Large intestine (tissue), 3 donors: ENCODE data around the gene LIMK2. TPM values are rescaled to one million over a fixed set of nuclear protein-coding genes. Genes with fewer than 3 reads are reported as not detected.

Experiments
- DNase-seq, 2 donors: peaks; one replicate each; pipeline versions ENCODE4 v3.0.0 to v3.0.0-alpha.2; 2013
- H3K27ac ChIP-seq: one replicate; pipeline ENCODE4 v1.5.1; 2013; ENCODE audit warnings: low read length
- H3K27me3 ChIP-seq: 2 replicates; pipeline ENCODE4 v1.6.1; 2013; ENCODE audit warnings: low read length; ENCODE audit not compliant: control insufficient read depth, insufficient read depth
- H3K36me3 ChIP-seq: 2 replicates; pipeline ENCODE4 v1.6.1; 2013; ENCODE audit warnings: low read length; ENCODE audit not compliant: control insufficient read depth, insufficient read depth
- H3K4me1 ChIP-seq: one replicate; pipeline ENCODE4 v1.6.1; 2013; ENCODE audit warnings: low read length; ENCODE audit not compliant: control insufficient read depth, insufficient read depth
- H3K4me3 ChIP-seq: one replicate; pipeline ENCODE4 v1.5.1; 2013; ENCODE audit warnings: low read length
- H3K9me3 ChIP-seq: one replicate; pipeline ENCODE4 v1.6.1; 2013; ENCODE audit warnings: mild to moderate bottlenecking, low read depth, low read length, moderate library complexity; ENCODE audit not compliant: control insufficient read depth
- WGBS: methylation state at CpG from one replicate; pipeline ENCODE4 v1.1.5; 2013; ENCODE audit warnings: low lambda C conversion rate; ENCODE audit not compliant: insufficient coverage; 5-methylcytosine and 5-hydroxymethylcytosine counted together
- polyA plus RNA-seq: library from polyadenylated mRNA; unstranded; fragments of 120-200 nt; gene quantifications from one replicate; pipeline ENCODE4 v1.2.1, GENCODE V29; 2013

The LIMK2 gene
- polyA plus RNA-seq, 1 donor, result 52.7 TPM

GRCh38 chr22:31271026-31271425, 58.9 kb downstream of the LIMK2 start:
- peaks cover 71% of the 10 kb centered on the region for H3K36me3 ChIP-seq
- H3K27me3 ChIP-seq, result no peaks in the 10 kb centered on the region
- WGBS, result 76% methylated on average over 2 of the region's 4 CpGs
- peak overlapping the region; percentile 65 for H3K27ac ChIP-seq
- no peak overlapping the region for H3K4me3 ChIP-seq
- peaks cover 15% of the 10 kb centered on the region for H3K4me1 ChIP-seq
- H3K9me3 ChIP-seq, result no peaks in the 10 kb centered on the region
- no peak for DNase-seq

- DNase-seq, result peak; percentile 62 to 76
- peak overlapping the region; percentile 65 for H3K27ac ChIP-seq
- no peaks in the 10 kb centered on the region for H3K9me3 ChIP-seq
- no peak overlapping the region for H3K4me3 ChIP-seq
- WGBS, result 50% methylated on average over 1 of the region's 3 CpGs
- H3K4me1 ChIP-seq, result peaks cover 15% of the 10 kb centered on the region
- H3K27me3 ChIP-seq, result no peaks in the 10 kb centered on the region
- peaks cover 67% of the 10 kb centered on the region for H3K36me3 ChIP-seq
Observed at GRCh38 chr22:31271485-31271884, 59.4 kb downstream of the LIMK2 start.

GRCh38 chr22:31272522-31273446, 60.7 kb downstream of the LIMK2 start:
- Histone ChIP-seq H3K27ac (peak overlapping the region; percentile 8), H3K4me3 (no peak overlapping the region), H3K9me3 (no peaks in the 10 kb centered on the region), H3K27me3 (no peaks in the 10 kb centered on the region), H3K36me3 (peaks cover 66% of the 10 kb centered on the region), H3K4me1 (peaks cover 15% of the 10 kb centered on the region)
- no CpG with 5 or more reads among the region's 15 CpGs for WGBS
- peak; percentile 48 to 61 for DNase-seq

- H3K4me3 ChIP-seq, result no peak overlapping the region
- no peak overlapping the region for H3K27ac ChIP-seq
- H3K27me3 ChIP-seq, result no peaks in the 10 kb centered on the region
- no peak for DNase-seq
- no CpG with 5 or more reads among the region's 3 CpGs for WGBS
- peaks cover 15% of the 10 kb centered on the region for H3K4me1 ChIP-seq
- H3K9me3 ChIP-seq, result no peaks in the 10 kb centered on the region
- peaks cover 66% of the 10 kb centered on the region for H3K36me3 ChIP-seq
Observed at GRCh38 chr22:31274017-31274416, 61.9 kb downstream of the LIMK2 start.

- Histone ChIP-seq H3K4me3 (no peak overlapping the region), H3K4me1 (peaks cover 15% of the 10 kb centered on the region), H3K9me3 (no peaks in the 10 kb centered on the region), H3K27me3 (no peaks in the 10 kb centered on the region), H3K36me3 (peaks cover 68% of the 10 kb centered on the region), H3K27ac (peak overlapping the region; percentile 39)
- no CpG with 5 or more reads among the region's 6 CpGs for WGBS
- peak; percentile 45 to 76 for DNase-seq
Observed at GRCh38 chr22:31275018-31275417, 62.9 kb downstream of the LIMK2 start.

DNA sequence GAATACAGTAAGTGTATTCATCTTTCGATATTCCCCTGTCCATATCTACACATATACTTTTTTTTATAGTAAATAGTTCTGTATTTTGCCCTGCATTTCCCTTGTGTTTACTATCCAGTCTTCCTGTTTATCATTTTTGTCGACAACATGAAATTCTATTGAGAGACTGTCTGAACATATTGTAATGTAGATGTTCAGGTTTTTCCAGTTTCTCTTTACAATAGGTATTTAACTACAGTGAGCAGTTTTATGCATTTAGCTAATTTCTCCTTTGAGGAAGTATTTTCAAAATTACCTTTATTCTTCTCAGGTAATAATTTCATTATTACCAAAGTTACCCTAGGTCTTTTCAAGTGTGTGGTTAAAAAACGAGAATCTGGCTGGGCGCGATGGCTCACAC, 63.5 kb downstream of the LIMK2 start:
- no peaks in the 10 kb centered on the region for H3K27me3 ChIP-seq
- no peak overlapping the region for H3K27ac ChIP-seq
- 53% methylated on average over 2 of the region's 5 CpGs for WGBS
- H3K36me3 ChIP-seq, result peaks cover 68% of the 10 kb centered on the region
- H3K4me1 ChIP-seq, result peaks cover 15% of the 10 kb centered on the region
- H3K9me3 ChIP-seq, result no peaks in the 10 kb centered on the region
- no peak for DNase-seq
- no peak overlapping the region for H3K4me3 ChIP-seq

GRCh38 chr22:31276426-31277167, 64.5 kb downstream of the LIMK2 start:
- Histone ChIP-seq H3K4me3 (no peak overlapping the region), H3K27me3 (no peaks in the 10 kb centered on the region), H3K9me3 (no peaks in the 10 kb centered on the region), H3K27ac (no peak overlapping the region), H3K36me3 (peaks cover 75% of the 10 kb centered on the region), H3K4me1 (peaks cover 9% of the 10 kb centered on the region)
- WGBS, result no CpG with 5 or more reads among the region's 69 CpGs
- no peak for DNase-seq

DNA sequence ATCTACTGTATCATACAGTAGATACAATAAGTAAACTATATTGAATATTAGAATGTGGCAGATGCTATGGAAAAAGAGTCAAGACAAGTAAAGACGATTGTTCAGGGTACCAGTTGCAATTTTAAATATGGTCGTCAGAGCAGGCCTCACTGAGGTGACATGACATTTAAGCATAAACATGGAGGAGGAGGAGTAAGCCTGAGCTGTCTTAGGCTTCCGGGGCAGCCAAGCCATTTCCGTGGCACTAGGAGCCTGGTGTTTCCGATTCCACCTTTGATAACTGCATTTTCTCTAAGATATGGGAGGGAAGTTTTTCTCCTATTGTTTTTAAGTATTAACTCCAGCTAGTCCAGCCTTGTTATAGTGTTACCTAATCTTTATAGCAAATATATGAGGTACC, 65.6 kb downstream of the LIMK2 start:
- peaks cover 6% of the 10 kb centered on the region for H3K4me1 ChIP-seq
- H3K9me3 ChIP-seq, result no peaks in the 10 kb centered on the region
- no peaks in the 10 kb centered on the region for H3K27me3 ChIP-seq
- peaks cover 78% of the 10 kb centered on the region for H3K36me3 ChIP-seq
- H3K4me3 ChIP-seq, result no peak overlapping the region
- no peak overlapping the region for H3K27ac ChIP-seq
- no peak for DNase-seq
- no CpG with 5 or more reads among the region's 5 CpGs for WGBS

GRCh38 chr22:31278151-31278621, 66.1 kb downstream of the LIMK2 start:
- H3K4me1 ChIP-seq, result peaks cover 6% of the 10 kb centered on the region
- H3K27me3 ChIP-seq, result no peaks in the 10 kb centered on the region
- no peak for DNase-seq
- no CpG with 5 or more reads among the region's 9 CpGs for WGBS
- no peak overlapping the region for H3K4me3 ChIP-seq
- peaks cover 78% of the 10 kb centered on the region for H3K36me3 ChIP-seq
- no peak overlapping the region for H3K27ac ChIP-seq
- no peaks in the 10 kb centered on the region for H3K9me3 ChIP-seq

DNA sequence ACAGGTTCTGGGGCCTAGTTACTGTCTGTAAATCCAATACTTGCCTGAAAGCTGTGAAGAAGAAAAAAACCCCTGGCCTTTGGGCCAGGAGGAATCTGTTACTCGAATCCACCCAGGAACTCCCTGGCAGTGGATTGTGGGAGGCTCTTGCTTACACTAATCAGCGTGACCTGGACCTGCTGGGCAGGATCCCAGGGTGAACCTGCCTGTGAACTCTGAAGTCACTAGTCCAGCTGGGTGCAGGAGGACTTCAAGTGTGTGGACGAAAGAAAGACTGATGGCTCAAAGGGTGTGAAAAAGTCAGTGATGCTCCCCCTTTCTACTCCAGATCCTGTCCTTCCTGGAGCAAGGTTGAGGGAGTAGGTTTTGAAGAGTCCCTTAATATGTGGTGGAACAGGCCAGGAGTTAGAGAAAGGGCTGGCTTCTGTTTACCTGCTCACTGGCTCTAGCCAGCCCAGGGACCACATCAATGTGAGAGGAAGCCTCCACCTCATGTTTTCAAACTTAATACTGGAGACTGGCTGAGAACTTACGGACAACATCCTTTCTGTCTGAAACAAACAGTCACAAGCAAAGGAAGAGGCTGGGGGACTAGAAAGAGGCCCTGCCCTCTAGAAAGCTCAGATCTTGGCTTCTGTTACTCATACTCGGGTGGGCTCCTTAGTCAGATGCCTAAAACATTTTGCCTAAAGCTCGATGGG, 66.7 kb downstream of the LIMK2 start:
- no CpG with 5 or more reads among the region's 6 CpGs for WGBS
- Histone ChIP-seq H3K4me1 (peaks cover 12% of the 10 kb centered on the region), H3K9me3 (no peaks in the 10 kb centered on the region), H3K36me3 (peaks cover 76% of the 10 kb centered on the region), H3K27ac (no peak overlapping the region), H3K4me3 (no peak overlapping the region), H3K27me3 (no peaks in the 10 kb centered on the region)
- DNase-seq, result no peak
